Measurements from ENCODE around the gene ZNF217. TPM values are rescaled to one million over a fixed set of nuclear protein-coding genes. Genes with fewer than 3 reads are reported as not detected.
"Not testable (repeated sequence)": the region's sequence is repeated elsewhere in the genome, so short reads cannot be mapped to it uniquely, and the experiment has no call there.

ZNF217 gene
- polyA plus RNA-seq, 1 donor: 12.4 TPM

DNA sequence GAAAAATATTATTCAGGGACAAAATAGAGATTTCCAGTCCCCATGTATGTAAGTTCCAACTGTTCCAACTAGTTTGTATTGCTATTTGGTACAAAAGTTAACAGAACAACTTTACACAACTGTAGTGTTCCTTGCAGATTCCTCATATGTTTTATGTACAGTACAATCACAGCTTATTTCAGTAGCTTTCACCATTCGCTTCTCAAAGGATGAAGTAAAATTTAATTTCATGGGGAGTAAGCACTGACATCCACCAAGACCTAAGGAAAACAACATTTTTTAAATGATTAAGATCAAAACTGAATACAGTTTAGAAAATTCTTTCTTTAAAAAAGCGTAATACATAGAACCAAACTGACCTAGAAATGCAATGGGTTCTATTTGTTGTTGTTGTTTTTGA lies 24.6 kb downstream of the ZNF217 start:
- DNase-seq (ENCODE audit: low read depth): no peak

DNA sequence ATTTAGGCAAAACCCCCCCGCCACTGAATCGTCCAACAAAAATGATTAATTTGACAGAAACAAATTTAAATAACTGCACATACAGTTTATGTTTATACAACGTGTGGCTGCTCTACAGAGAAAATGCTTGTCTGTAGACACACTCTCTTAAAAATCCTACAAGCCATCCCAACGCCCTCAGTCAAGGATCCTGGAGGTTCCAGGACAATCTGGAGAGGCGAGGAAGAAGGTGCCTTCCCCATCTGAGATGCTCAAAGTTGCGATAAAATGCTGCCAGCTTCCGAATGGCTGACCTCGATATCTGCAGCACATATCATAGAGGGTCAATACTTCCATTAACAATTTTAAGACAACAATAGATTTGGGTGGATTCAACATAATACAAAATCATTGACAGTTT lies 25.3 kb downstream of the ZNF217 start:
- DNase-seq (ENCODE audit: low read depth): no peak

DNA sequence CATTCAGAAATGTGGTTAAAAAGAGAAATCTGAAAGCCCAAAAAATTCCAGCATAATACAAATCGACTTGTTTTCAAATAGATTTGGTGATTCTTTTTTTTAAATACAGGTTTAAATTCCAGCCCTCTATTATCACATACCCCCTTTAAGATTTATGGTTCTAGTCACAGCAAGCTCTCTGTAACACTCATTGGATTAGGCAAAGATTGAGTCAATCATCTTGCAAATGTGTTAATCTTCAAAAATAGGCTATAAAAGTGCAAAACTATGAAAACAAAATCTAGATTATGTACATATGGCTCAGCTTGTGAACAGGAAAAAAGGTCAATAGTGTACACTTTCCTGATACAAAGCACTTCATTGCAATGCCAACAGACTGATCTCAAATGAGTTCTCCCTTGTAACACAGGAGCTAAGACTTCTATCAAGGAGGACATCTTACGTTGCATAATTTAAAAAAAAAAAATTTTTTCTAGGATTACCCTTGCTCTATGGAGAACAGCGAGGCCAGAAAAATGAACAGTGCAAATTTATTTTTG lies 26.2 kb downstream of the ZNF217 start:
- DNase-seq (ENCODE audit: low read depth): no peak

- not testable (repeated sequence) for DNase-seq (ENCODE audit: low read depth)
These were observed 27.0 kb downstream of the ZNF217 start for GRCh38 chr20:53566623-53567022.

DNA sequence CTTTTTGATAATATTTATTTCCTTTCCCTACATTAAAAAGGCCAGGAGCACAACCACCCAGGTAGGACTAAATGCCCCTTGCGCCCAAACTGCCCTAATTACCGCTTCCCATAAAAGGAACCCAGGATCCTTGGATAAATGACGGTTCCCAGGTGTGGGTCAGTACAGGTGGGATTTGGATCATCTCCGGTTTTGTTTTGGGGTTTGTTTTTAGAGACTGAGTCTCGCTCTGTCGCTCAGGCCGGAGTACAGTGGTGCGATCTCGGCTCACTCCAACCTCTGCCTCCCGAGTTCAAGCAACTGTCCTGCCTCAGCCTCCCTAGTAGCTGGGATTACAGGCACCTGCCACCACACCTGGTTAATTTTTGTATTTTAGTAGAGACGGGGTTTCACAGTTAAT lies 28.4 kb downstream of the ZNF217 start:
- DNase-seq (ENCODE audit: low read depth): no peak

- DNase-seq (ENCODE audit: low read depth): not testable (repeated sequence)
These were observed 31.4 kb downstream of the ZNF217 start for GRCh38 chr20:53562104-53562764.

DNA sequence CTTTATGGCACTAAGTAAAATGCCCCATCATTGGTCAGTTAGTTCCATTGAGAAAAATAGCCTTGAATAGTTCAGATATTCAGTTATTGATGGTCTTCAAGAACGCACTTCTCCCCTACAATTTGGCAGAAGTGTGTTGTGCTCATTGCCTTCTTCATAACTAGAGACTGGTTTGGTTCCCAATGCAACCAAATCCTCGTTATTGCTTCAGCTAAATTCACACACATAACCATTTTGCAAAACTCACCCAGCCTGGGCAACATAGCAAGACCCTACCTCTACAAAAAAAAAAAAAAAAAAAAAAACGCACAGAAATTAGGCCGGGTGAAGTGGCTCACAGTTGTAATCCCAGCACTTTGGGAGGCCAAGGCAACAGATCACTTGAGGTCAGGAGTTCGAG lies 32.1 kb downstream of the ZNF217 start:
- no peak for DNase-seq (ENCODE audit: low read depth)

- no peak for DNase-seq (ENCODE audit: low read depth)
These were observed 33.8 kb downstream of the ZNF217 start for GRCh38 chr20:53559816-53560215.

DNA sequence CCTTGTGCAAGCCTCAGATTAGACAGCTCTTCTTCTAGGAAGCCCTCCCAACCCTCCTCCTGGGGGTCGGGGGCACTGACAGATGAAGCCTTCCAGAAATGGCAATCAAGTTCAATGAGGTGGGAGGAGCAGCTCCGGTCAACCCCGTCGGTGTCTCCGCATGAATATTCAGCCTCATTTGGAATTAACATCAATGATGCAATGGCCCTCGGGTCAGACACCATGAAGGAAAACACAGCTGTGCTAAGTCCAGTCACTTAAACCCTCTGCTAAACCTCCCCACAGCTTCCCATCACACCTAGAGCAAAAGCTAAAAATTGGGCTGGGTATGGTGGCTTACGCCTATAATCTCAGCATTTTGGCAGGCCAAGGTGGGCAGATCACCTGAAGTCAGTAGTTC lies 36.5 kb downstream of the ZNF217 start:
- no peak for DNase-seq (ENCODE audit: low read depth)

- no peak for DNase-seq (ENCODE audit: low read depth)
These were observed 37.3 kb downstream of the ZNF217 start for GRCh38 chr20:53556267-53556897.

DNA sequence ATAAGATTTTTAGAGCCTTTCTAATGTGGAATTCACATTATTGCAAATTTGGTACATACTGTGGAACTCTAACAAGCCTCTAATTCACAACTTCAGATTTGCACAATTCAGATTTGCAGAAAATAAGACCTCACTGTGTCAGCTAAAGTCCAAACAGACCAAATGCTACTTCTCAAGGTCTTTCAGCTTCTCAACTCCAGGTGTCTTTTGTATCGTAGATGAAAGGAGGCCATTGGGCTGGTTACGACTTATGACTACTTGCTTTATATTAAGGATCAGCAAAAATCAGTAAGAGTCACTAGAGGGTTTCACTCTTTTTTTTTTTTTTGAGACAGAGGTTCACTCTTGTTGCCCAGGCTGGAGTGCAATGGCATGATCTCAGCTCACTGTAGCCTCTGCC lies 37.8 kb downstream of the ZNF217 start:
- DNase-seq (ENCODE audit: low read depth): no peak

GRCh38 chr20:53555081-53555480 lies 38.6 kb downstream of the ZNF217 start:
- no peak for DNase-seq (ENCODE audit: low read depth)

GRCh38 chr20:53552572-53552893 lies 41.1 kb downstream of the ZNF217 start:
- DNase-seq (ENCODE audit: low read depth): not testable (repeated sequence)

- DNase-seq (ENCODE audit: low read depth): not testable (repeated sequence)
These were observed 41.7 kb downstream of the ZNF217 start for GRCh38 chr20:53551719-53552571.

DNA sequence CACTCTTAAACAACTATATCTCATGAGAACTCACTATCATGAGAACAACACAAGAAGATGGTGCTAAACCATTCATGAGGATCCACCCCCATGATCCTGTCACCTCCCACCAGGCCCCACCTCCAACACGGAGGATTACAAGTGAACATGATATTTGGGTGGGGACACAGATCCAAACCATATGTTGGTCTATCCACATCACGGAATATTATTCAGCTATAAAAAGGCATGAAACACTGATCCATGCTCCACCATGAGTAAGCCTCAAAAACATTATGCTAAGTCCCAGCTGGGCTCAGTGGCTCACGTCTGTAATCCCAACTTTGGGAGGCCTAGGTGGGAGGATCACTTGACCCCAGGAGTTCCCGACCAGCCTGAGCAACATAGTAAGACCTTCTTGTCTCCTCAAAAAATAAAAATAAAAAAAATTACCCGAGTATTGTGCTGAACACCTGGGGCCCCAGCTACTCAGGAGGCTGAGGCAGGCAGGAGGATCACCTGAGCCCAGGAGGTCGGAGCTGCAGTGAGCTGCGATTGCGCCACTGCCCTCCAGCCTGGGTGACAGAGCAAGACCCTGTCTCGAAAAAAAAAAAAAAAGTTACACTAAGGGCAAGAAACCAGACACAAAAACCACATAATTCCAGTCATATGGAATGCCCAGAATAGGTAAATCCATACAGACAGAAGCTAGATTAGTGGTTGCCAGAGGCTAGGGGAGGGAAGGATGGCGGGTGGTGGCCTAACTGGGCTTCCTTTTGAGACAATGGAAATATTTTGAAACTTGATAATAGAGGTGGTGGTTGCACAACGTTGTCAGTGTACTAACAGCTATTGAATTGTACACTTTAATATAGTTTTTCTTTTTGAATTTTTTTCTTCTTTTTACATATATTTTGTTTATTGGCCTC lies 43.1 kb downstream of the ZNF217 start:
- DNase-seq (ENCODE audit: low read depth): no peak

DNA sequence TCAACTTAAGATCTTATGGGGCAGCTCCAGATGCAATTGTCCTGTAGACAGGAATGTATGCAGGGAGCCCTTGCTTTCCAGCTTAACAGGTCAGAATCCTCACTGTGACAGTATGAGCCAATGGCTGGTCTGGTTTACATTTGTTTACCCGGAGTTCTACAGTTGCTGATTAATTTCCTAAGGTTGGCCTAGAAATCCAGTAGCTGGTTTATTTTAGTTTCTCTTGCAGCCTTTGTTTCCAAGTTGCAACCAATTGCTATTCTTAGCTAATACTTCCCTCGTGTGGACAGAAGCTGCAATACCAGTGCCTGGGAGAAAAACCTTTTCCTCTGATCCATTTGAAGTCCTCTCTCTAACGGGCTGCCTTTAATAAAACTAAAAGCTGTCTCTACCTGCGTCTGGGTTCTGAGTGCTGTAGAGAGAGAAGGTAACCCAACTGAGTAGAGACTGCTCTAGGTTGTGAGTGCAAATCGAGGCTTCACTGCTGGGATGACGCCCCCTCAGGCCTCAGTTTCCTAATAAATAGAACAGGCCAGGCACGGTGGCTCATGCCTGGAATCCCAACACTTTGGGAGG lies 45.9 kb downstream of the ZNF217 start:
- DNase-seq (ENCODE audit: low read depth): peak; percentile 58

DNA sequence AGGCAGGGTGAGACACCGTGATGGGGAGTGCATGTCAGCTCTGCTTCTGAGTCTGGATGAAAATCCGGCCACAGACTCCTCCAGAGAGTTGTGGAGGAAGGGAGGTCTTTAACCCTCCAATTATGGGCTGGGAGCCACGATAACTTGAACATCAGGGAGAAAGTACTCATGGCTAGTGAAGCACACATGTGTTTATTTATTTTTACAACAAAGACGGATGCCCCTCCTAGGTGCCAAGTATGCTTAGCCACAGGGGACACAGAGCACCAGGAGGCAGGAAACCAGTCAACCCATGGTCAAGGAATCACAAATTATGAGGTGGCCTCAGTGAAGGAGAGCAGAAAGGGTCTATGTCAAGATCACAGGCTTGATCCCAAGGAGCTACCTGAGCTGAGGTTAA lies 54.1 kb downstream of the ZNF217 start:
- DNase-seq (ENCODE audit: low read depth): no peak

GRCh38 chr20:53536382-53536781 lies 57.3 kb downstream of the ZNF217 start:
- DNase-seq (ENCODE audit: low read depth): not testable (repeated sequence)

DNA sequence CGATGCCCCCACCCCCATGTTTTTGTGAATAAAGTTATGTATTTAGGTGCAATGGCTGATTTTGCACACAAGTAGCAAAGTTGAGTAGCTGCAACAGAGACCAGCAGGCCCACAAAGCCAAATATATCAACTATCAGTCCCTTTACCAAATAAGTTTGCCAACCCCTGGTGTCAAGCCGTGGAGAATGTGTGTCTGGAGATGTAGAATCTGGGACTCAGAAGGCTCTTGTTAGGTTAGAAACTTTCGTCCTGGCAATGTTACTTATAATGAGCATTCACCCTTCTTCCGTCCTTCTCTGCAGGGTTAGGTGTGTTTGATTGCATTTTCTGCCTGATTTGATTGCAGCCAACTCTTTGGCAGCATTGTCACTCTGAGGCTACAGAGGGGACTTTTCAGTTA lies 57.8 kb downstream of the ZNF217 start:
- no peak for DNase-seq (ENCODE audit: low read depth)

DNA sequence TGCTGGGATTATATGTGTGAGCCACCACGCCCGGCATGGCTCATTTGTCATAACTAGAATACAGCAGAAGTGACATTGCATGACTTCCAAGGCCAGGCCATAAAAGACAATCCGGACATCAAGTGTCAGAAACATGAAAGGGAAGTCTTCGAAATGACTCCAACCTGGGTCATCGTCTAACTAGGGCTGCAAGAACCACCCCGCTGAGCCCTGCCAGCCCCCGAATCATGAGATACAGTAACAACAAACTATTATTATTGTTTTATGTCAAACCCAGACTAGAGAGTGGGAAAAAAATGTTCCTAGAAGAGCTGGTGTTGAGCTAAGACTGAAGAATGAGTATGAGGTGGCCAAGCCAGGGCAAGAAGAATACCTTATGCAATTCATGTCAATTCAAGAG lies 59.6 kb downstream of the ZNF217 start:
- no peak for DNase-seq (ENCODE audit: low read depth)

DNA sequence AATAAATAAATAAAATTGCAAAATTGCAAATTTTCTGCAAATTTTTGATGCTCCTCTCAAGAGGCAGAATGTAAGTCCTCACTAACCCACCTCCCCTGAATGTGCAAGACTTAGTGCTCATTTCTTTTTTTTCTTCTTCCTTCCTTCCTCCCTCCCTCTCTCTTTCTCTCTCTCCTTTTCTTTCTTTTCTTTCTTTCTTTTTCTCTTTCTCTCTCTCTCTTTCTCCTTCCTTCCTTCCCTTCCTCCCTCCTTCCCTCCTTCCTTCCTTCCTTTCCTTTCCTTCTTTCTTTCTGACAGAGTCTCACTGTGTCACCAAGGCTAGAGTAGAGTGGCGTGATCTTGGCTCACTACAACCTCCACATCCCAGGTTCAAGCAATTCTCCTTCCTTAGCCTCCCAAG lies 60.1 kb downstream of the ZNF217 start:
- DNase-seq (ENCODE audit: low read depth): no peak

Measured in forelimb muscle (tissue), 1 donor.